Measurements from ENCODE around the gene ASCL2. TPM values are rescaled to one million over a fixed set of nuclear protein-coding genes. Genes with fewer than 3 reads are reported as not detected.

The ASCL2 gene
- total RNA-seq, 1 donor from 2014 or later, result 1.7 TPM

GRCh38 chr11:2251138-2251537, 19.2 kb downstream of the ASCL2 start:
- no peaks in the 10 kb centered on the region for H3K9me3 ChIP-seq
- no peaks in the 10 kb centered on the region for H3K27me3 ChIP-seq (ENCODE audit: low read depth)
- H3K27ac ChIP-seq, result no peak overlapping the region
- no peak overlapping the region for H3K4me3 ChIP-seq
- ATAC-seq (no peak), DNase-seq (no peak)
- intact Hi-C loops (cut with DNase I), result no loop called here
- no peak for TF ChIP-seq CTCF (IDR thresholded peaks at IDR 0.05)
- H3K4me1 ChIP-seq, result no peaks in the 10 kb centered on the region
- H3K36me3 ChIP-seq, result no peaks in the 10 kb centered on the region

- no peak for DNase-seq
- ATAC-seq, result no peak
- intact Hi-C loops (cut with DNase I), result no loop called here
Measured at GRCh38 chr11:2250485-2250884, 19.9 kb downstream of the ASCL2 start.

DNA sequence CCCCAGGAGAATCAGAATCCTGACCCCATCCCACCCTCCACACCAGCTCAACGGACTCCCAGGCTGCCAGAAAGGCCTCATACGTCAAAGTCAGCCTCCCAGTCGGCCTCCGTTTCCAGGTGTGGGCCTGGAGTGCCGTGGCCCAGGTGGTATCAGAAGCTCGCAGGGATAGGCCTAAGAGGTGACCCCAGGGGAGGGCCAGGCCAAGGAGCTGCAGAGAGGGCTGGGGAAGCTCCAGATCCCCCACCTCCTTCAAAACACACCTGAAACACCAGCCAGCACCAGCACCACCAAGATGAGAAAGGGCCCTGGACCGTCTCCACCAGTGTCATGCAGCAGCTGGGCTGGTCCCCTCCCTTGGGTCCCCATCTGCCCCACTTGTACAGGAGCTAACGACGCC, 20.3 kb downstream of the ASCL2 start:
- ATAC-seq (no peak), DNase-seq (no peak)
- intact Hi-C loops (cut with DNase I), result no loop called here
- no peak overlapping the region for H3K27ac ChIP-seq
- no peak for TF ChIP-seq CTCF (IDR thresholded peaks at IDR 0.05)
- H3K4me3 ChIP-seq, result no peak overlapping the region
- no peaks in the 10 kb centered on the region for H3K36me3 ChIP-seq
- no peaks in the 10 kb centered on the region for H3K27me3 ChIP-seq (ENCODE audit: low read depth)
- H3K9me3 ChIP-seq, result no peaks in the 10 kb centered on the region
- no peaks in the 10 kb centered on the region for H3K4me1 ChIP-seq

More at GRCh38 chr11:2250485-2250884, 19.9 kb downstream of the ASCL2 start:
- Histone ChIP-seq H3K36me3 (no peaks in the 10 kb centered on the region), H3K9me3 (no peaks in the 10 kb centered on the region), H3K27ac (no peak overlapping the region), H3K27me3 (ENCODE audit: low read depth) (no peaks in the 10 kb centered on the region), H3K4me1 (no peaks in the 10 kb centered on the region), H3K4me3 (no peak overlapping the region)
- no peak for TF ChIP-seq CTCF (IDR thresholded peaks at IDR 0.05)

GRCh38 chr11:2249189-2249916, 21.0 kb downstream of the ASCL2 start:
- Histone ChIP-seq H3K27ac (no peak overlapping the region), H3K4me1 (no peaks in the 10 kb centered on the region), H3K36me3 (no peaks in the 10 kb centered on the region), H3K4me3 (no peak overlapping the region), H3K9me3 (no peaks in the 10 kb centered on the region), H3K27me3 (ENCODE audit: low read depth) (no peaks in the 10 kb centered on the region)
- no peak for TF ChIP-seq CTCF (IDR thresholded peaks at IDR 0.05)
- ATAC-seq (no peak), DNase-seq (no peak)
- intact Hi-C loops (cut with DNase I), result no loop called here

- H3K9me3 ChIP-seq, result no peaks in the 10 kb centered on the region
- TF ChIP-seq CTCF (IDR thresholded peaks at IDR 0.05), result no peak
- no peaks in the 10 kb centered on the region for H3K36me3 ChIP-seq
- H3K4me1 ChIP-seq, result no peaks in the 10 kb centered on the region
- no peak for DNase-seq
- H3K27ac ChIP-seq, result no peak overlapping the region
- intact Hi-C loops (cut with DNase I), result no loop called here
- H3K4me3 ChIP-seq, result no peak overlapping the region
- H3K27me3 ChIP-seq (ENCODE audit: low read depth), result no peaks in the 10 kb centered on the region
- ATAC-seq, result no peak
Measured at GRCh38 chr11:2248762-2249161, 21.6 kb downstream of the ASCL2 start.

Data from lower lobe of right lung (tissue), 2 donors.